GM18520 (cell line): ENCODE measurements around the gene PDCL3.

Experiments
- ATAC-seq: cut with Tn5 transposase; IDR thresholded peaks from one replicate; pipeline ENCODE4 v1.9.1; 2021; ENCODE audit not compliant: unreplicated experiment

The PDCL3 gene

DNA sequence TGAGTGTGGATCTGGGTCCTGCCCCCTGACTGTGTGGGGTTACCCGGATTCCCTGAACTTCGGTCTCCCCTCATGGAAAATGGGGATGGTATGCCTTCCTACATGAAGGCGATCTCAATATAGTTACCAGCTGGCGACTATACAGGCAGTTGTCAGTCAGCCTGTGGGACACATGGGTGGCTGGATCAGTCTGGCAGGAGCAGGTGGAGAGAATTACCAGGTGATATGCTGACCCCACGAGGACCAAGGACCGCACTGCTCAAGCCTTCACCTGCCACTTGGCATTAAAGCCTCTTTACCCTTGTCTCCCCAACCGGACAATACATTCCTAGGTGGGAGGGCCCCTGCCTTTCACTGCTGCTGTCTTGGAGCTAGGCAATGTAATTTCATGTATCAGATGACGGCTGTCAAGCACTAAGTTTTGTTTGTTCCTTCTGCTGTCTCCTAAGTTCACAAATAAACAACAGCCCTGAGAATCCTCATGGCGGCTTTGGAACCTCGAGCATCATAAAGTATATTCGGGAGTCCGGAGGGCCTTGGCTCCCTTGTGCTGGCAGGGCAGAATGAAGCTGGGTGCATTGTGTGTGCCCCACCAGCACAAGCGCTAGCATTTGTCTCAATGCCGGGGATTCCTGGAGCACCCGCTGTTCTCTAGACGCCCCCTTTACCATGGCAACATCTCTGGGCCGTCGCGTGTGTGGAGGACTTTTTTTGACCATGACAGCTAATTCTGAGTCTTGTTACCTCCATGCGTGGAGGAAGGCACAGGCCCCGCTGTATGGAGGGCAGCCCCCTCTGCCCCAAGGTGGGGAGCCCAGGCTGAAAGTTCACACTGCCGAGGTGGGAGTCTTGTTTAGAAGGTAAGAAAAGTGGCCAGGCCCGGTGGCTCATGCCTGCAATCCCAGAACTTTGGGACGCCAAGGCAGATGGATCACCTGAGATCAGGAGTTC, 48.6 kb downstream of the PDCL3 start:
- no peak for ATAC-seq

DNA sequence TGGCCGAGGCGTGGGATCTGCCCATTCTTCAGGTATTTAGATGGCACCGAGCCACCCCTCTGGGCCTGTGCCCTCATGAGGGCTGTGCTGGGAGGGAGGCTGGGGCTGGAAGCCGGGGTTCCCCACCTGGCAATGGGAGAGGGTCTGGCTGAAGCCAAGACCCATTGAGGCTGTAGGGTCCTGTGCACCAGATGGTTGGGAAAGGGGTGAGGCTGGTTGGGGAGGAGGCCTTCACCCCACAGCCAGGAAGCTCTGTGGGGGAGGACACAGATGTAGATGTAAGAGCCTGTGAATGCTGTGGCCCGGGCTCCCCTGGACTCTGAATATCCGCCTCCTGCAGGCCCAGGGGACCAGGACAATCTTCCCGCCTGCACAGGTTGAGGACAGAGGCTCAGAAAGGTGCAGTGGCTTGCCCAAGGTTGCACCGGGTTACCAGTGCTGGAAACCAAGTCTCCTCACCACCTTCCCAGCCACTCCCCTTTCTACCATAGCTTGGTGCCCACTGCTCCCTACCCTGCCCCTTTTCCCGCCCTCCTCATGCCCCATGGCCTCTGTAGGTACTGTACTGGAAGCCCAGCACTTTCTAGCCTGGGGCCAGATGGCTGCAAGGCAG, 49.7 kb downstream of the PDCL3 start:
- no peak for ATAC-seq

DNA sequence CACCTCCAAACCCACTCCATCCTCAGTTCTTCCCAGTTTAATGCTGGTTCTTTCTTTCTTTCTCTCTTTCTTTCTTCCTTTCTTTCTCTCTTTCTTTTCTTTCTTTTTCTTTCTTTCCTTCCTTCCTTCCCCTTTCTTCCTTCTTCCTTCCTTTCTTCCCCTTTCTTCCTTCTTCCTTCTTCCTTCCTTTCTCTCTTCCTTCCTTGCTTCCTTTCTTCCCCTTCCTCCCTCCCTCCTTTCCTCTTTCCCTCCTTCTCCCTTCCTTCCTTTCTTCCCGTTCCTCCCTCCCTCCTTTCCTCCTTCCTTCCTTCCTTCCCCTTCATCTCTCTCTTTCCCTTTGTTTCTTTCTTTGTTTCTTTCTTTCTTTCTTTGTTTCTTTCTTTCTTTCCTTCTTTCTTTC, 50.9 kb downstream of the PDCL3 start:
- no peak for ATAC-seq

DNA sequence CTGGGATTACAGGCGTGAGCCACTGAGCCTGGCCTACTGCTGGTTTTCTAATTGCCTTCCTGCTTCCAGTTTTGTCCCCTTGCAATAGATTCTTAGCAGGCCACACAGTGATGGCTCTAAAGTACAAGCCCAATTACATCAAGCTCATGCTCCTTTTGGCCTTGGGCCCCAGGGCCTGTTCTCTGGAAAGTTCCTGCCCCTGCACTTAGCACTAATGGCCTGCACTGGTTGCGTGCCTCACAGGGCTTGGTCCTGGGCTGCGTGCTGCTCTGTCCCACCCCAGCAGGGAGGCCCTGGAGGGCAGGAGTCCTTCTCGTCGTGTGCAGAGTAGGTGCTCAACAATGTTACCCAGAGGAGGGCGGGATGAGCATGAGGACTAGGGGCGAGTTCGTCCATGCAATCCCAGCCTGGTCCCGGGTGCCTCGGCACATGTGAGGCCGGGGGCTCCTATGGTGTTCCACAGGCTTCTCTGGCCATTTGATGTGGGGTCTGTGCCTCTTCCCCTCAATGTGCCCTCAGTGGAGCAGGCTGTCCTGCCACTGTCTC, 51.7 kb downstream of the PDCL3 start:
- no peak for ATAC-seq

DNA sequence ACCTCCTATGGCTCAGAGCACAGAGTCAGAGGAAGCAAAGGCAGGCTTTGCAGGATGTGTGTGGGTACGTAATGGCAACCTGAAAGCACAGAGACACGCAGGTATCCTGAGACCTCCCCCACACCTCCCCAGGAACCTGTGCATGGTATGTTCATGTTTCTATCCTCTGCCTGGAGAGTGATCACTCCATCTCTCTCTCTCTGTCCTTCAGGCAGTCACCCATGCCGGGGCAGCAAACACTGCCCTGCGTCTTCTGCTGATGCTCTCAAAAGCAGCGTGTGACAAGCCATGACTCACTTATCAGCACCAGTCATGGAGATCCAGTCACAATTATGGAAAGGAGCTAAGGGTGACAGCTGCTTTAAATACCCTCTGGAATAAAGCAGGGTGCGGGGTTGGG, 52.7 kb downstream of the PDCL3 start:
- ATAC-seq = no peak

DNA sequence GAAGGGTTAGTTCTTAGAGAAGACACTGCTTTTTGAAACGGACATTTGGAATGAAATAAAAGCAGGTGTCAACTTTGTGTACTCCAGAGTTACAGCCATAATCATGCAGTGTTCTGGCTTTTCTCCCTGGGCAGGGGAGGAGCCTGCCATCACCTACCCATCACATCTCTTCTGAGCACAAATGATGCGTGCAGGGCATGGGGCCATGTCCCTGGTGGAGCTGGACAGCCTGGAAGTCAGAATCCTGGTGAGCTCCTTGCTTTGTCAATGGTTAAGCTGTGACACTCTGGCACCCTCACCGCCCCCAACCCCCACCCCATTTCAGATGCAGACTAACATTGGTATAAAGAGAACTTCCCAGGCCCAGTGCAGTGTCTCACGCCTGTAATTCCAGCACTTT, 53.1 kb downstream of the PDCL3 start:
- no peak for ATAC-seq

DNA sequence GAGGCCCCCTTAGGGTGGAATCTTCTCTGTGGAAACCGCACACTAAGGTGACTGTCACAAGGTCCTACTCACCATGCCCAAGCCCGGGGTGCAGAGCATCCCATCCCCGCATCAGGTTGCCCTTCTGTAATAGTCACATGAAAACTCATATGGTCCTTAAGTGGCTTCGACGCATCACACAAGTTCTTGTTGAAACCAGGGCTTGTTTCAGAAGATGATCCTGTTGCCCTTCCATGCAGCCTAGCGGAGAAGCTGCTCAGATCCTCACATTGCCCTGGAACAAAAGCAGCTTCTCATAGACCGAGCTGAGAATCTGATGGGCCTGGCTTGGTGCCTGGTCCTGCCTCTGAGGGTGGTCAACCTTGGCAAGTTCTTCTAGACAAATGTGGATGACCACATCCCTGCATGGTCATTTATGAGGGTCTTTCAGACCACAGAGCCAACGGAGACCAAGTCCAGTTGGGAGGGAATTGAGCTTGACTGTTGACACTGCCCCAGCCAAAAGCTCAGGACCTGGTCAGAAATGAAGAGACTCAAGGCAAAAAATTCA, 54.1 kb downstream of the PDCL3 start:
- no peak for ATAC-seq

DNA sequence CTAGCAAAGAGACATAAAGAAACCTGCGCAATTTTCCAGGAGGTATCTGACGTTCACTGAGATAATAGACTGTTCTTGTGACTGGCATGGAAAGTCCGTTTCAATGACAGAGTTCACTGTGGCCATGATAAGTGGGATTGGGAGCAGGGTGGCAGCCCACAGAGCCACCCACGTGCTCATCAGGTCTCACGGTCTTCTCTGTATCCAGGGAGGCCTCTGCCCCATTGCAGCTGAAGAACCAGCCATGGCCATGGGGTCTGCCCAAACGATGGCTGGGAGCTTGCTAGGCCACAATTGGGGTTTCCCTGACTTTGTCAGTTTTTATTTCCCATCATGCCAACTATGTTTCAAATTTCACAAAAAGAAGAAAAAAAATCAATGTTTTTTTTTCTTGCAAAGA, 57.2 kb downstream of the PDCL3 start:
- no peak for ATAC-seq

DNA sequence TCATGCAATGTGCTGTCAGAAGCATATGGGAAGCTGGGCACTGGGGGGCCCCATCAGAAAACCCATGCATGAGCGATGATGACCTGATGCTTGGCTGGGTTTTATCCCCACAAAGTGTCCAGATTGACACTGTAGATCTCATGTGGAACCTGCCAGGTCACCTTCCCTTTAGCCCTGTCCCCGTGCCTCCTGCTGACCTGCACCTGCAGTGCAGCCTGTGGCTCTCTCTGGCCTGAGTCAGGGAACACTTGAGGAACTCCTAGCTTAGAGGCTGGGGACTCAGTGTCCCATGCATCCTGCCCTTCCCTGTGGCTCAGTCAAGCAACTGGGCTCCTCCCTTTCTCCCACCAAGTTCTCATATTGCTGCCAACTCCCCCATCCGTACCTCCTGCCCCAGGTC, 57.7 kb downstream of the PDCL3 start:
- ATAC-seq = no peak

DNA sequence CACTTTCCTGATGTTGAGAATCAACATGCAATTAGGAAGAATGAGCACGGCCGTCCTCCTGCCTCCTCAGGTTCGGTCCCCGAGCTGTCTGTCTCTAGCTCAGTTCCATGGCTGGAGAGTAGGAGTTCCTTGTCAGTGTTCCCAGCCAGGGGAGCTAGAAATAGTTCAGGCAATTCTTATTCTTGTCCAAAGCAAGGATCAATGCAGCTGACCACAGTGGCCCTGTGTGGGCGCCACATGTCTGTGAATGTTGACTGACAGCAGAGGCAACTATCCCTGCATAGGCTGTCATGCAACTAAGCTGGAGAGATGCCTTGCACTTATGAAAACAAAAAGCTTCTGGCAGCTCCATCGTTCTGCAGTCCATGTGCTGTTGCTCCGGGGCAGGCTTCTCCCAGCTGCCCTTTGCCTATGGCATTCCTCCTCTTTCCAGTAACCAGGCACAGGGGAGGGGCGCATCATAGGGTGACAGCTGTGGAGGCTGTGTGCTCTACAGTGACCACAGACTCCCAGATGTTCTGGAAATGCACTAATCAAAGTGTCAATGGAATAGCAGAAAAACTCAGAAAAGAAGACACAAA, 58.7 kb downstream of the PDCL3 start:
- no peak for ATAC-seq

DNA sequence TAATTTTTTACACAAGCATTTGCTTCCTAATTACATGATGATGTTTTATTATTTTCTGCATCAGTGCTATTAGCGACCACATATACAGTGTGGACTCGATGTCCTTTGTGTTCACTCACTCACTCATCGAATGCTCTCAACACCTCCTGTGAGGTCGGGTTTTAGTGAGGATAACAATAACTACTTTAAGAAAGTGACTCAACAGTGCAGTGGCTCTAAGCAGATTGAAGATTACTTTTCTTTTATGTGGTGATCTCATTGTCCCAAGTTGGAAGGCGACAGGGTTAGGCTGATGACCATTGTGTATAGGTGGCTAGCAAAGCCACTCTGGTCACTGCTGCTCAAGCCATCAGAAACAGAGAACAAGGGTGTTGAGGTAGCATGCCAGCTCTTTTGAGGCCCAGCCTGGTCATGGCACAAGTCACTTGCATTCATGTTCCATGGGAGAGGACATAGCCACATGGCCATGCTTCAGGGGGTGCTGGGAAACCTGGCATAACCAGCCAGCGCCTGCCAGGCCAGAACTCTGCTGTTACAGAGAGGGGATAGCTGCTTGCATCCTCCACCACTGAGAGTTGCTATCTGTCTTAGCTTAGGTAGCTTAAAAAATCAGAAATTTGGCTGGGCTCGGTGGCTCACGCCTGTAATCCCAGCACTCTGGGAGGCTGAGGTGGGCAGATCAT, 60.4 kb downstream of the PDCL3 start:
- no peak for ATAC-seq

DNA sequence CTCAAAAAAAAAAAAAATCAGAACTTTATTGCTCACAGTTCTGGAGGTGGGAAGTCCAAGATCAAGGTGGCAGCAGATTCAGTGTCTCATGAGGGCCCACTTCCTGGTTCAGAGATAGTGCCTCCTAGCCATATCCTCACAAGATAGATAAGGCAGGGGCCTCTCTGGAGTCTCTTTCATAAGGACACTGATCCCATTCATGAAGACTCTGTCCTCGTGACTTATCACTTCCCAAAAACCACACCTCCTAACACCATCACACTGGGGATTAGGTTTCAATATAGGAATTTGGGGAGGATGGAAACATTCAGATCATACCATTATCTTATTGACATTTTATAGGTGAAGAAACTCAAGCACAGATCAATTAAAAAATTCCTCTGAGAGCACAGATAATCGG, 61.1 kb downstream of the PDCL3 start:
- no peak for ATAC-seq

DNA sequence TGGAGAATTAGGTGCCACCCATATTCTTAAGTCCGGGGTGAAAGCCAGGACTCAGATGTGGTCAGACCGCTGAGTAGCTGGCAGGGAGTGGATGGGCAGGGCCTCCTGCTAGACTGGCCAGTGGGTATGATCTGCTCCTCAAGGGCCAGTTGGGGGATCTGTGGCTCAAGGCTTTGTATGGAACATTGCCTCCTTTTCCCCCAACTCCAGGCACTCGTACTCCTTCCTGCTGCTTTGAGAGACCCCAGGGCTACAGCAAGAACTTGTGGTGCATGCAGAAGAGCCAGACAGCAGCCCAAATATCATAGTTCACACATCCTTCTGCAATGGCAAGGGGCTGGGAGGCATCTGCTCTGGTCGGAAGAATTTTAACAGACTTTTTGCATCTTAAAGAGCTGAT, 61.7 kb downstream of the PDCL3 start:
- no peak for ATAC-seq

DNA sequence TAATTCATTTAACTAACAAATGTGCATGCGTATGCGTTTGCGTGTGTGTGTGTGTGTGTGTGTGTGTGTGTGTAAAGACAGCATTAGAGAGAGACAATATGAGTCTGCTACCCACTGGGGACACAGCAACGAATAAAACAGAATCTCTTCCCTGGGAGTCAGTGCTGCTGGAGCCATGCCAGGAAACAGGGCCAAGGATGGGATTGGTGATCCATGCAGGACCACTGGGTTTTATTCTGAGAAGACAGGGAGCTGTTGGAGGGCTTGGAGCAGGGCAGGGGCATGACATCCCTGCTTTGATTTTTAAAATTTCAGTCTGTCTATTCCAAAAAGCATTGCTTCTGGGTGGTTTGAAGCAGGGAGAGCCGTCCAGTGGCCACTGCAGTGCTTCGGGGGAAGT, 62.9 kb downstream of the PDCL3 start:
- ATAC-seq = no peak
